ENCODE results near the gene NFIC.

Gene NFIC

DNA sequence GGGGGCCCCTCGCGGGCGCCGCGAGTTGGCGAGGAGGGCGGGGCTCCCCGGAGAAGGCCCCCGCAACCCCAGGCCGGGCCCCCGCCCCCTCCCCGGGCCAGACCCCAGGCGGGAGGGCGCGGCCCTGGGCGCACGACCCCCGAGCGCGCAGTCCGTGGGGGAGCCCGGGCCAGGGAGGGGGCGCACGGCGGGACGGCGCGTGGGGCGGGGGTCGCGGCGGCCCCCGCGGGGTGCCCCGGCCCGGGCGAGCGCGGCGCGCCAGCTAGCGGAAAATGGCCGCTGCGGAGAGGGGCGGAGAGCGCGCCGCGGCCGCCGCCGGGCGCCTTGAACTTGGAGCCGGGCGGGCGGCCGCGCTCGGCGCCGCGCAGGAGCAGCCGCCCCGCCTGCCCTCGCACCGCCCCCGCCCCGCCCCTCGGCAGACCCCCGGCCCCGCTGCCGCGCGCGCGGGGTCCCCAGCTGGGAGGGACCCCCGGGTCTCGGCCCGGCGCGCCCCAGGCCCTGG lies 6.4 kb upstream of the NFIC start:
- DNase-seq, result peak; percentile 65

DNA sequence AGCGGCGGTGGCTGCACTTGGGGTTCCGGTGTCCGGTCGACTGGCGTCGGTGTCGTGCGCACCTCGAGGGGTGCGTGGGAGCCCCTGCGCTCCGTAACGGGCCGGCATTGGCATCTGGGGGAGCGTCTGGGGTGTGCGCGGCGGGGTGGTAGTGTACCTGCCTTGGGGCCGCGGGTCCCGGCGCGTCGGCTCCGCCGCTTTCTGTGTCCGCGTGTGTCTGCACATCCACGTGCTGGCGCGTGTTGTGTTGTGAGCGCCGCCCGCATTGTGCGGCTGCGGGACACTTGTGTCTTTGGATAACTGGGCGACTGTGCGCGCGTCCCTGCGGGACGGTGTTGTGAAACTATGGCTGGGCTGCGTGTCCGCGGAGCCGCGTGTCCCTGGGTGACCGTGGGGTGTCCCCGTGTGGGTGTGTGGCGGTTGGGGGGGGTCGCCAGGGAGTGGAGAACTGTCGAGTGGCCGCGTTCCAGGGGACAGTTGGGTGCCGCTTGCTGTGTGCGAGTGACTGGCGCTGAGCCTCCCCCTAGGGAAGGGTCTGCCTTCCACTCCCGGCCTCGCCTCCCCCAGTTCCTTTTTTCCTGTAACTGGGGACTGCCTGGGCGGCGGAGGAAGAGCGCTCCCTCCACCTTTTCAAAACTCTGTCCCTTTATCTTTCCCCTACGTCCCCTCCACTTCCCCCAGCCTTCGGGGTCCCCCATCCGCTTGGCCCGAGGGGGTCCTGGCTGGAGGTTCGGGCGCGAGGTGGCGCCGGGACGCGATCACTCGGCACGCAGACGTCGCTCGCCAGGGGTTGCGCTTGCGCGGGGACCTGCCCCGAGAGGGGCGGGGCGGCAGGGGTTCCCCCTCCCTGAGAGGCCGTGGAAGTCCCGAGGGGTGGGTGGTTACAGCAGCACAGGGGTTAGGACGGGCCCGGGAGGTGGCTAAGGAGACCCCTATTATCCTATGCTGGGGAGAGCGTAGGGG lies 5.7 kb upstream of the NFIC start:
- DNase-seq, result peak; percentile 80

GRCh38 chr19:3361384-3362216 lies 4.8 kb upstream of the NFIC start:
- DNase-seq, result peak; percentile 25

DNA sequence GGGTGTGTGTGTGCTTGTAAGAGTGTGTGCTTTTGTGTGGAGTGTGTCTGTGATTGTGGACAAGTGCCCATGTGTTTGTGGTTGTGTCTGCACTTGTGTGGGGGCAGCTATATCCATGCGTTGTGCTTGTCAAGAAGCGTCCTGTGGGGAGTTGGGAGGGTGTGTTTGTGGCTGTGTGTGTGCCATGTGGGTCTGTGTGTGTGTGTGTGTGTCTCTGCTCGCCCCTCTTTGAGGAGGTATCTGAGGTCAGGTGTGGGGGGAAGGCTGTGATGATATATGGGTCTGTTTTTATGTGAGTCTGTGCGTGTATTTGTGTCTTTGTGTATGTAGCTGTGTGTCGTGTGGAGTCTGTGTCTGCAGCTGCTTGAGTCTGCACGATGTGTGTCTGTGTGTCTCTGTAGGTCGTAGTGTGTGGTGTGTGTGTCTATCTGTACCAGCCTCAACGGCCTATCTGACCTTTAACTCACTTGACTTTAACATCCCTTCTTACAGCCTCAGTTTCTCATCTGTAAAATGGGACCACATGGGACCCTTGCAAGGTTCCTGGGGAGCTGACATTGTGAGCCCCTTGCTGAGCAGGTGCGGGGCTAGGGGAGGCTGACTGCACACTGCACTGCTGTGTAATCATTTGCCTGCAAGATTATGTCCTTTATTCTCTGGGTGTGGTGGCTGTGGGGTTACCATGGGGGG lies 4.0 kb upstream of the NFIC start:
- DNase-seq, result no peak

DNA sequence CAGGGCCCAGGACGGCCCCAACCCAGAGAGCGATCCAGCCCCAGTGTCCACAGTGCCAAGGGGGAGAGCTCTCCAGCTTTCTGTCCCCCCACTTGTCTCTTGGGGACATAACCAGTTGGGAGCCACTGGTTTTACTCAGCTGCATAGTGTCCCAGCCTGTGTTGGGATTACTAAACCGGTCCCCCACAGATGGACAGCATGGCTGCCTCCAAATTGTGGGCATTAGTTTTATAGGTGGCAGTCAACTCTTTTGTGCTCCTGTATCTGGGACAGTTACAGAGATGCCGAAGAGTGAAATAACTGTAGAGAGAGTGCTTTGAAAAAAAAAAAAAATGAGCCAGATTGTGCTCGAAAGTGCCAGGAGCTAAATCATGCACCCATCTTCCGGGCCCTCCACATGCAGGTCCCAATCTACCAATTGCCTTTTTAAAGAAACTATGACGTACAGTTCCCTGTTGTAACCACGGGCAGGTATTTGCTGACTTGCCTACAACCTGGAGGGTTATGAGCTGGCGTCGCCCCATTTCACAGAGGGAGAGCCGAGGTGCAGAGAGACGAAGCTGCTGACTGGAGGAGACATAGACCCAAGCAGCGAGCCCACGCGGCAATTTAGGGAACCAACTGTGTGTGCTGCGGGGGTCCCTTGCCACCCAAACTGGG lies 2.4 kb upstream of the NFIC start:
- DNase-seq, result no peak

- DNase-seq, result no peak
Measured at GRCh38 chr19:3364501-3364858, 1.9 kb upstream of the NFIC start.

DNA sequence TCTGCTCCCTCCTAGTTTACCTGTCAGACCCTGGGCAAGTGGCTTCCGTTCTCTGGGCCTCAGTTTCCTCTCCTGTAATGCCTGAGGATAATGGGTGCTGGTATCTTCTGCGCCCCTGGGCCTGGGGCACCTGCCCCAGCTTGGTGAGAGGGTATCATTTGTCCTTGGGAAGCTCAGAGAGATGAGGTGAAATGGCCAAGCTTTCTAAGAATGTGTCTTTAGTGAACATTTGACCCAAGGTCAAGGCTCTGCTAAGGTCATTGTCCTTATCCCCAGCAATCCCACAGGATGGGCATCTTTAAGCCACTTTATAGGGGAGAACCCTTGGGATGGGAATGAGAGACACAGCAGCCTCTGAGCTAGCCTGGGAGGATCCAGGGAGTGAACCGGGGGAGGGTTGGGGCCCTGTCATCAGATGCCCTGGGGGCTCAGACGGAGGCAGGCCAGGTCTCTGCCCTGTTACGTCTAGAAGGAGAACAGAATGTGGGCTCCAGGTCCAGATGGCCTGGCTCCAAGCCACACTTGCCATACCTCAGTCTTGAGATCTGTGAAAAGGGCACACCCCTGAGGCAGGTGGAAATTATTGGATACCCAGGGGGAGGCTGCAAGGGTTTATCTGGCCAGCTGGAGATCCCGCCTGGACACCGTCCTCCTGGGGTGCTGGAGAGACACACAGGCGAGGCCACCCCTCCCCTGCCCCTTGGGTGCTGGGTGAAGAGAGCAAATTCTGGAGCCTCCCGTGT lies 1.1 kb upstream of the NFIC start:
- DNase-seq, result peak; percentile 43

- peak; percentile 80 for DNase-seq
Measured at GRCh38 chr19:3366753-3367627, 607 bp downstream of the NFIC start.

GRCh38 chr19:3367628-3368440 lies 1.5 kb downstream of the NFIC start:
- no peak for DNase-seq

DNA sequence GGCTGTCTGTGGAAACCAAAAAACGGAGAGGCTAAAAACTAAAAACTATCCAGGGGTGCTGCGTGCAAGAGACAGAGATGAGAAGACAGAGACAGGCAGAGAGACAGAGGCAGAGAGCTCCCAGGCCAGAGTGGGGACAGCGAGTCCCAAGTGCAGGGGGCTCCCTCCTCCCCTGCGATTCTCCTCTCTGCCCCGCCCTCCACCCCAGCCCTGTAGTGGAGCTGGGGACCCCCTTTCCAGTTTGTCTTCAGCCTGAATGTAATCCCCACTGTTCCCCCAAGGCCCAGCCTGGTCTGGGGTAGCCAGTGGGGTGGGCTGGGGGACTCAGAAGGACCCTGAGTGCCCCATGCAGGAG lies 2.0 kb downstream of the NFIC start:
- no peak for DNase-seq

- DNase-seq, result no peak
Measured at GRCh38 chr19:3368848-3369336, 2.5 kb downstream of the NFIC start.

- no peak for DNase-seq
Measured at GRCh38 chr19:3369337-3370213, 3.2 kb downstream of the NFIC start.

- DNase-seq, result no peak
Measured at GRCh38 chr19:3370214-3370720, 3.9 kb downstream of the NFIC start.

DNA sequence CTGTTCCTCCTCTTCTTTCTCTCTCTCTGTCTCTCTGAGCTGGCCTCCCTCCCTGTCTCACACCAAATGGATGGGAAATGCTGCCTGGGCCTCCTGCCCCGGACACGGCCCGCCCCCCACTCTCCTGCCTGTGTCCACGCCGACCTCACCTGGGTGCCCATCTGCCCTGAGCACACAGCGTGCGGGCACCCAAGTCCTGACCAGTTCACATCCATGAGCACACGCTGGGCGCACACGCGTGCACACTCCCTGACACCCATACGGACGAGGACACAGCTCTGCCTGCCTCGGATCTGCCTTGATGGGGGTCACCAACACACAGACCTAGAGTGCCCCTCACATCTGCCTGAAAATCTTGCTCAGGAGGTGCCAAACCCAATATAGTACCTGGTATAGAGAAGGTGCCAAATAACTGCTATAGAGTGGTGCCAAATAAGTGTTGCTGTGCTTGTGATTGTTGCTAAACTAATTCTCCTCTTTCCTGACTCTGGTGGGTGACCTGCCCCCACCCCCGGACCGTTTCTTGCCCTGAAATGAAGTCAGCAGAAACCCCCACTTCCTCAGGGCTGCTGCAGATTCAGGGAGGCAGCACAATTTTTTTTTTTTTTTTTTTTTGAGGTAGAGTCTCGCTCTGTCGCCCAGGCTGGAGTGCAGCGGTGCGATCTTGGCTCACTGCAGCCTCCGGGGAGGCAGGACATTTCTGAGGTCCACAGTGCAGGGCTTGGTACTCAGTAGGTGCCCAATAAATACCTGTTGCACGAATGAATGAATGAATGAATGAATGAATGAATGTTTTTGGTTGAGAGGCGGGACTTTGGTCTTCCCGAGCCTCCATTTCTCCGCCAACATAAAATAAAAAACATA lies 4.6 kb downstream of the NFIC start:
- DNase-seq, result no peak

DNA sequence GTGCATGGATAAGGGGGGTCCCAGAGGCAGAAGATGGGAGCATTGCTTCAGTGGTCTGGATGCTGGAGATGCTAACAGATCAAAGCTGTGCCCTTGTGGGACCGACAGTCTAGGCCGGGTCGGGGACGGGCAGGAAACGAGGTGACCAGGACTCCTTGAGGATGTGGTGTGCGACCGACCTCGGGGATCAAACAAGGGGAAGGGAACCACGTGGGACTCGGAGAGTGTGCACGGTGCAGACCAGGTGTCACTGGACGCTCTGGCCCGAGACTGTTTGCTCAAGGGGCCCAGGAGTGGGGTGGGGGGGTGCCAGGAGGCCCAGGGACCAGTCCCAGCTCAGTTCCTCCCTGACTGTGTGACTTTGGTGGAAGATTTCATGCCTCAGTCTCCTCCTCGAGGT lies 6.0 kb downstream of the NFIC start:
- no peak for DNase-seq

DNA sequence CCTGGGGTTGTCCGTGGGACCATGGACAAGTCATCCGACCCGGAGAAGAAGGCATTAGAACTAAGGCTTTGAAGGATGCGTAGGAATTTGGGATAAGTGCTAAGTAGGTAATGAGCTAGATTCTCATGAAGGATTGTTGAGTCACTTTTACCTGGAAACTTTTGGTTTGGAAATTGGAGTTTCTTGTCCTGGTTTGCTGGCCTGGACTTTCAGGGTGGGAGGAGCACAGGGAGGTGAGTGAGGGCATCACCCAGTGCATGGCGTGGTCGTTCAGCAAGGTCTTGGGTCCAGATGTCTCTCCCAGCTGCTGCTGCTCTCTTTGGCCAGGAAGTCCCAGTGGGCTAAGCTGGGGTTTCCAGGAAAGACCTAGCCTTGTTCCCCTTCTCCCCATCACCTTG lies 7.6 kb downstream of the NFIC start:
- DNase-seq, result no peak

DNA sequence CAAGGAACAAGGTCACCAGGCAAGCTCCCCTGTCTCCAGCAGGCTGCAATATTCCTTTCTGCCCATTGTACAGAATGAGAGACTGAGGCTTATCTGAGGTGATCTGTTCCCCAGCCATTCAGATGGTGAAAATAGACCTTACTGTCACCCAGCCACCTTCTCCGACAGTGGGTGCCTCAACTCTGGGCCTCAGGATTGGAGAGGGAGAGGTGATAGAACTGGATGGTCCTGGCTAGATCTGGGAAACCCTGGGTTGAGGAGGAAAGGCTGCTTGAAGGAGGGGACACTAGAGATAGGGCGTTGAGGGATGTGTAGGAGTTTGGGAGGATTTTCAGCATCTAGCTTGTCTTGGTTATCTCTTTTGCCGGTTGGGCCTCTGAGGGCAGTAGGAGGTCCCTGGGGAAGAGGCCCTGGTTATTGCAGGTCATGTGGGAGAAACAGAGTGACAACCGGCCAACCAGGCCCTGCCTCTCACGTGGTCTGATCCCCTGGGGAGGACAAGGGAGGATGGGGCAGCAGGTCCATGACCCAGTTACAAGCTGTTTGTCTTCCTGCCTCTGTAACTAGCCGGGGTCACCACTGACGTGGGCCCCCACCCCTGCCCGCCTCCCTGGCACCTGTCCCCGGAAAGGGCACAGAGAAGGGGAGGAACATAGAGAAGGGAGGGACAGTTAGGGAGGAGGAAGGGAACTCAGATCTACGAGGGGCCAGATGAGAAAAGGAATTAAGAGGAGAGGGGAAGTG lies 8.2 kb downstream of the NFIC start:
- DNase-seq, result no peak

Data from hematopoietic multipotent progenitor cell treated with erythropoietin and hydrocortisone succinate and interleukin-3 and kit ligand, for 4 days (in vitro differentiated cells).